HG03457 (cell line): ENCODE data around the gene AGMO.

ENCODE experiments used
- ATAC-seq: cut with Tn5 transposase; IDR thresholded peaks from one replicate; pipeline ENCODE4 v1.9.1; 2021; ENCODE audit warnings: moderate number of reproducible peaks; ENCODE audit not compliant: unreplicated experiment

The AGMO gene

GRCh38 chr7:15462721-15463389 is 99.0 kb downstream of the AGMO start:
- no peak for ATAC-seq

- ATAC-seq, result no peak
Observed at GRCh38 chr7:15461576-15461975, 100.2 kb downstream of the AGMO start.

DNA sequence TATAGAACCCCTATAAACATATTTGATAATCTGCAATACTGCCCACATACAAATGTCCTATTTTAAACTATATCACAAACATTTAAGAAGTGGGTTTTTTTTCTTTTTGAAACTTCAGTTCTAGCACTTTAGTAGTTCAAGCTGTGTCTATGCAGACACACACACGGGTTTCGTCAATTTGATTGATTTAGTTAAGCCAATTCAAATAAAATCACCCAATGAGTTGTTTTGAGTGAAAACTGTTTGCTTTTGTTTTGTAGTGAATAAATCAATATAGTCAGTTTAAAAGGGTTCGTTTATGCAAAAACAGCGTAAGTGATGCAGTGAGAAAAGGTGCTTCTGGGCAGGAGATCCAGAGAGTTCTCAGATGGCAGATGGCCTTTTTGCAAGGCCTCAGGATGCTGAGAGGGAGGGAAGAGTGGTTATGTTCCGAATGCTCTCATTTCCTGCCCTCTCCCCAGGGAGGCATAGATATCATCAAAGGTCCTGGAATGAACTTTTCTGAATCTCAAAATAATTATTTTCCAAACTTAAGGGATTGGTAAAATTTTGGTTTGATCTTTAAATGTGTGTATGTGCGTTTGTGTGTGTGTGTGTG is 102.7 kb downstream of the AGMO start:
- ATAC-seq, result no peak

DNA sequence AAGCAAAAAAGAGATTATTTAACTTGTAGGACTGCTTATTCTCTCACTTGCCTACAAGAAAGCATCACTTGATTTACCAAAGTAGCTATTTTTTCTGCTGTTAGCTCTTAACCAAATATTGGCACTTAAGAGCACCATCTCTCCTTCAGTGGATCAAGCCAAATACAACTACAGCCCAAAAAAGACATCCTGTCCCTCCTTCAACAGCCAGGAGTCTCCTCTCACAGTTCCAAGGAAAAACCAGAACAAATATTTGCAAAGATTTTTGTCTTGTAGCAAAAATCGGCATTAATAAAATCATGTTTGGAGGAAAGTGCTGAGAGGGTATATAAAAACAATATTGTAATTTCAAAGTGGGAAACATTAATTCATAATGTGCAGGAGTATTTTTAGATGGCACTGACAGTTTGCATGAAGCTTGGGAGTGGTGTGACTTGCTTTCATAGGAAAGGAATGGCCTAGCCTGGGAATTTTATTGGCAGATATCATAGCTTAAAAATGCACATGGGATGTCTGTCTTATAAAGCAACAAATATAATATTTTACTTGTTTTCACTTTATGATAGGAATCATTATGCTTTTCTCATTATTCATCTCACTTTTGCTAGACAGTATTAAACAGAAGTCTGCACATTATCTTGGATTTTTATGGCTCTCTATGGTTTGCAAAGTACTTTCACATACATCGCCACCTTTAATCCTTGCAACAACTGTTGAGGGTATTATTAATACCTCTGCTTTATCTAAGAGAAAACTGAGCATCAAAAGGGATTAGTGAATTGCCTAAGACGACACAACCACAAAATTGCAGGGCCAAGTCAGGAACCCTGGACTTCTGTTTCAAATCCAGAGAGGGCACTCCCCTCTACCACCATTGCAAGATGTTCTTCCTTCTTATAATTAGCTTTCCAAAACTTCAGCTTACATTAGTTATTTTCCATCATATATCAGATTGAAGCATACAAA is 103.5 kb downstream of the AGMO start:
- ATAC-seq, result no peak

- ATAC-seq, result no peak
Observed at GRCh38 chr7:15452670-15453069, 109.1 kb downstream of the AGMO start.

GRCh38 chr7:15446722-15447121 is 115.1 kb downstream of the AGMO start:
- ATAC-seq, result no peak

DNA sequence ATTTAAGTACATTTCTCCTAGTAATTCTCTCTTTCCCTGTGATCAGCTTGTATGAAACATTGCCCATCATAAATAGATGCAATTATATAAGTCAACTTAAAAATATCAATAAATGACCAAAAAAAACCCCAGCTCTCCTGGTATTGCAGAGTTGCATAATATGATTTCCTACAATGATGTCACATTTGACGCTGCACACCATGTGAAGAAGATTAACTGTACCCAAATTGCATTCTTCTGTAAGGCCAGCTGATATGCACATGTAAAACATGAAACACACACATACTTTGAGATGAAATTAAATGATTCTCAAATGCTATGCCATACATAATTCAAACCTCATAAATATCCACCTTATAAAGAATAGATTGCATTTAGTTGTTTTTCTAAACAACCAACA is 115.5 kb downstream of the AGMO start:
- ATAC-seq, result no peak

DNA sequence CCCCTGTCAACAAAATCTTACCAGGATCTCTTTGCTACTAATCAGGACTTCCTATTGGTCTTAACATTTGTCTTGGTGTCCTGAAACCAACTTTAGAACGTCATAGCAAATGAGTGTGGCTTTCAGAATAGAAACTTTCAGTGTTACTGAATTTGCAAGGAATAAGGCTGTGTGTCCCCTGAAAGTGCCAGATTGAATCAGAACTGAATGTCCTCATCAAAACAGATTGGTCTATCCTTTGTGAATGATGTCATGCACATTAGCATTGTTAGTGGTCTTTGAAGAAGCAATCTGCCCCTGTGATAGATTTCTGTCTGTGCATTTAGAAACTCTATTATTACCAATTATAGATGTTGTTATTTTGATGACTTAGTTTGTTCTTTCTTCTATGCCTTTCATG is 119.9 kb downstream of the AGMO start:
- ATAC-seq, result no peak

- no peak for ATAC-seq
Observed at GRCh38 chr7:15440482-15440881, 121.3 kb downstream of the AGMO start.

DNA sequence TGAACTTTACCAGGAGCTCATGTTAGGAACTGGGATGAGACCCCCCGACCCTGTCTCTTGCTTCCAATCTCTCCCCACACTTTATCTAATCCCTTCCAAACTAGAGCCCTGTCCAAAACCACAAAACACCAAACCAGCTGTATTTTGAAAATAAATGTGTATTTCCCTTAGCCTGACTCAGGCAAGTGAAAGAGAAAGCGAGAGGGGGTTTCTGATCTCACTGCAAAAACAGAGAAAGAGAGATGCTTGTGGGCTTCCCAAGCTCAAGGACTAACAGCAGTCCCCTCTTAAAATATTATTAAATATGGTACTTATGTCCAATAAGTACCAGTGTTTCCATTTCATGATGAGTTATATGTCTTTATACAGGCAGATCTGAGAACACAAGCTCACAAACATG is 122.0 kb downstream of the AGMO start:
- no peak for ATAC-seq

DNA sequence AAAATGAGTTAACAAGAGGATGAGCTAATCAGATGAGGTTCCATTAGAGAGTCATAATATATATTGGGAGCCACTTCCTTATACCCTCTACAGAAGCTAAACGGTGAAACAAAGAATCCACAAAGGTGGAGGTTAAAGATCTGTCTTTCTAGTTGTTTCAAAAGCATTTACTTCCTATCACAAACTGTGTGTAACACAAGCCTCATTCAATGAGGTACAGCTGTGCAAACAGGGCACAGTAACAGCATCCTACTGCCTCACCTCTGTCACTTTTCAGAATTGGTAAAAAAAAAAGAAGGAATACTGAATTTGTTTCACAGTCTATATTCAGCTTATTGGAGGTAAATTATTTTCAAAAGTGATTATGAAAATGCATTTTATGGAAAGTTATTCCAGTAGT is 128.7 kb downstream of the AGMO start:
- ATAC-seq, result no peak

- ATAC-seq, result no peak
Observed at GRCh38 chr7:15430911-15431310, 130.9 kb downstream of the AGMO start.

DNA sequence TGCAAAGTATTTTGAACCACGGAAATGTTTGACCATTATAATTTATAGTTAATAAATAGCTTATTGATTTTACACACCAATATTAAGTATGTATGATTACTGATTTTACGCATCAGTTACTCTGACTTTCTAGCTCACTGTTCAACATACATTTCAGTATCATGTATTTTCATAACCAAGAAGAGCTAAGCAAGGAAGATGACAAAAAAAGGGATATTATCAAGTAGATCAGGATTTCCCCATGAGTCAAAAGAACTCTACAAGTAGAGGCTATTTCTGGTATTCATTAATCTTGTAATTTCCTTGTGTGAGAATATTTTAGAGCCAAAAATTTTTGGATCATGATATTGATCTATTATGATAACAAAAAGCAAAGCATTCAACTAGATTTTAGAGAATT is 131.6 kb downstream of the AGMO start:
- ATAC-seq, result no peak

- ATAC-seq, result no peak
Observed at GRCh38 chr7:15424468-15424867, 137.3 kb downstream of the AGMO start.

DNA sequence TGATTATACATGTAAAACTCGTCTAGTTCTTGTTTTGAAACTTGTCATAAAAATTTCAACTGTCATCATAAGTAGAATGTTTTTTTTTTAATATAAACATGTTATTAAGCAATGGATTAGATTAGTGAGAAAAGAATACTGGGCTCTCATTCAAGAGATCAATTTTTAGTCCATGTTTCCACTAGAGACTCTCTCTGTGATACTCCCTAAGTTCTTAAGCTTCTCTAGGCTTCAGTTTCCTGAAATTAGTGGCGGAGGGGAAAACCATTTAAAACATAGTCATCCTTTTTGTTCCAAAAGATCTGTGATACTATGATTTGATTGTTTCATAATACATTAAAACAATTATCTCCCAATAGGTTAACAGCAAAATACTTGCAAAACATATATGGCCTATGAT is 142.2 kb downstream of the AGMO start:
- ATAC-seq, result no peak

DNA sequence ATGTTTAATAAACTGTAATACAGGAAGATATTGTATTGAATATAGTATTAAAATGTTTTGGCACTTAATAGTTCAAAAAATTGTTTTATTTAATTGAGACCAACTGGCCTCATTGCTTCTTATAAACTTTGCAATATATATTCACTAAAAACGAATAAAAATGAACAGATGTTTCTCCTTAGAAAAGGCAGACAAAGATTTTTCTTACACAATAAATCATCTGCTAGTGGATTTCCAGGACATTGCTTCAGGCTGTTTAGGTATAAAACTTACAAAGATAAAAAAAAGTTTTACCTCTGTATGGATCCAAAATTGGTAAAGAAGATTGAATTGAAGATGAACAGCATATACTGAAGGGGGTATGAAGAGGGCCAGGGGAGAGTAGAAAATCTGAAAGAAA is 143.6 kb downstream of the AGMO start:
- ATAC-seq, result no peak

- ATAC-seq, result no peak
Observed at GRCh38 chr7:15417341-15417988, 144.3 kb downstream of the AGMO start.

GRCh38 chr7:15411019-15411418 is 150.8 kb downstream of the AGMO start:
- ATAC-seq, result no peak

DNA sequence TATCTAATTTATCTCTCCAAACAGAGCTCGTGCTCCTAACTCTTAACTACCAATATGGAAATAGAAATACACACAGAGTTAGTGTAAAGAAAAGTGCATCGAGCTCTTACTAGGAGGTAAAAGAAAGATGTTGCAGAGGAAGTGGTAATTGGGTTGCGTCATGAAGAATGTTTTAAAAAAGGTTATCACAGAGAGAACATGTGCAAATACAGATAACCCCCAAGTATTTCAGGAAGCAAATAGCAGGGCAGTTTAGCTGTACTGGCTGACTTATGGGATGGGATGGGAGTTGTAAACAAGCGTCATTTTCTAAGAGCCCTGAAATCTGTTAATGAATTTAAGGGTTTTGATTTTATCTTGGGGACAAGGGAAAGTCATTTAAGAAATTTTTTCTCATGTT is 153.9 kb downstream of the AGMO start:
- ATAC-seq, result no peak

DNA sequence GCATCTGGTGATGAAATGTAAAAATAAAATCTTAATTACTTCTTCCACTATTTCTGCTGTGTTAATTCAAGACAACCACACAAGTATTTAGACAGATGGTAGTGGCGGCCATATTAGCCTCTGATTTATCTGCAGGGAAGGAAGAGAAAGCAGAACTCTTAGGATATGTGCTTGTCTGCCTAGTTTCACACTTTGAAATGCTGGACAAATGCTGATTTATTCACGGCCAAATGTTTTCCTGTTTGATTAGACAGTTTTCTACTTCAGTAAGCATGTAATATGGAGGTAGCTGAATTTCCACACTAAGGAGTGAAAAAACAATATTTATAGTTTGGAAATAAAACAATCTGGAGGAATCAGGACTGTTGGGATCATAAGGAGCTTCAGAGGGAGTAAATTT is 158.1 kb downstream of the AGMO start:
- no peak for ATAC-seq

- no peak for ATAC-seq
Observed at GRCh38 chr7:15403315-15403714, 158.5 kb downstream of the AGMO start.
